HUES48 (cell line): ENCODE measurements around the gene CEP126.
A peak's percentile ranks its signal among the peaks of the same experiment; 100 is the strongest.

Experiments used
- H3K27ac ChIP-seq: one replicate; pipeline ENCODE4 v1.7.0; 2013; ENCODE audit warnings: low read depth, low read length, inconsistent platforms
- H3K27me3 ChIP-seq: 2 replicates; pipeline ENCODE4 v1.6.1; 2013; ENCODE audit warnings: mild to moderate bottlenecking, low read length; ENCODE audit not compliant: control insufficient read depth, insufficient read depth
- H3K36me3 ChIP-seq: 2 replicates; pipeline ENCODE4 v1.6.1; 2013; ENCODE audit warnings: low read length; ENCODE audit not compliant: control insufficient read depth, insufficient read depth
- H3K4me1 ChIP-seq: 2 replicates; pipeline ENCODE4 v1.6.1; 2013; ENCODE audit warnings: mild to moderate bottlenecking, low read length; ENCODE audit not compliant: control insufficient read depth, insufficient read depth
- H3K4me3 ChIP-seq: 2 replicates; pipeline ENCODE4 v1.5.1; 2013; ENCODE audit warnings: mild to moderate bottlenecking, low read depth, low read length
- H3K9ac ChIP-seq: 2 replicates; pipeline ENCODE4 v1.6.1; 2013; ENCODE audit warnings: mild to moderate bottlenecking, low read depth, low read length, moderate library complexity
- H3K9me3 ChIP-seq: 2 replicates; pipeline ENCODE4 v1.6.1; 2013; ENCODE audit warnings: low read length; ENCODE audit not compliant: control insufficient read depth, insufficient read depth

Gene CEP126

GRCh38 chr11:102010776-102011494 is 96.1 kb downstream of the CEP126 start:
- no peaks in the 10 kb centered on the region for H3K4me1 ChIP-seq
- H3K4me3 ChIP-seq, result no peak overlapping the region
- no peaks in the 10 kb centered on the region for H3K27me3 ChIP-seq
- peak overlapping the region; percentile 47 for H3K27ac ChIP-seq
- no peaks in the 10 kb centered on the region for H3K9me3 ChIP-seq
- H3K36me3 ChIP-seq, result no peaks in the 10 kb centered on the region
- H3K9ac ChIP-seq, result no peak overlapping the region

GRCh38 chr11:102012946-102013345 is 98.1 kb downstream of the CEP126 start:
- Histone ChIP-seq H3K27me3 (no peaks in the 10 kb centered on the region), H3K9ac (no peak overlapping the region), H3K4me1 (no peaks in the 10 kb centered on the region), H3K9me3 (no peaks in the 10 kb centered on the region), H3K4me3 (no peak overlapping the region), H3K36me3 (no peaks in the 10 kb centered on the region), H3K27ac (no peak overlapping the region)

DNA sequence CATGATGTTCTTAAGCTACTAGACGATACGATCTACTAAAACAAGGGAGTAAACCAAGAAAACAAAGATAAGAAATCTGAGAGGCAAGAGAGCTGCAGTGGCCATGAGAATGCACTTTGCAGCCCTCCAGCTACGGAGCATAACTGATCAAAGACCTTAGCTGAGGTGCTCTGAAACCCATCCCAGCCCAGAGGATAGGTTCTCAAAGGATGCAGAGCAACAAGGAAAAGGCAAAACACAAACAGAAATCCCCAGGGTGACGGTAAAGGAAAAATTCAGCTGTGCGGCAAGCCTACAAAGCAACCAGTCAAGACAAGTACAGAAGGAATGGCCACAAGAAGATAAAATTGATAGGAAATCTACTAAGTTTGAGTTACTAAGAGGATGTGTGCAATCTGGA is 99.9 kb downstream of the CEP126 start:
- Histone ChIP-seq H3K4me1 (no peaks in the 10 kb centered on the region), H3K4me3 (no peak overlapping the region), H3K27me3 (no peaks in the 10 kb centered on the region), H3K9me3 (no peaks in the 10 kb centered on the region), H3K36me3 (no peaks in the 10 kb centered on the region), H3K9ac (no peak overlapping the region), H3K27ac (no peak overlapping the region)

- H3K9me3 ChIP-seq, result no peaks in the 10 kb centered on the region
- H3K27ac ChIP-seq, result no peak overlapping the region
- no peak overlapping the region for H3K9ac ChIP-seq
- no peak overlapping the region for H3K4me3 ChIP-seq
- no peaks in the 10 kb centered on the region for H3K36me3 ChIP-seq
- no peaks in the 10 kb centered on the region for H3K4me1 ChIP-seq
- H3K27me3 ChIP-seq, result no peaks in the 10 kb centered on the region
Observed at GRCh38 chr11:102017026-102017425, 102.2 kb downstream of the CEP126 start.

DNA sequence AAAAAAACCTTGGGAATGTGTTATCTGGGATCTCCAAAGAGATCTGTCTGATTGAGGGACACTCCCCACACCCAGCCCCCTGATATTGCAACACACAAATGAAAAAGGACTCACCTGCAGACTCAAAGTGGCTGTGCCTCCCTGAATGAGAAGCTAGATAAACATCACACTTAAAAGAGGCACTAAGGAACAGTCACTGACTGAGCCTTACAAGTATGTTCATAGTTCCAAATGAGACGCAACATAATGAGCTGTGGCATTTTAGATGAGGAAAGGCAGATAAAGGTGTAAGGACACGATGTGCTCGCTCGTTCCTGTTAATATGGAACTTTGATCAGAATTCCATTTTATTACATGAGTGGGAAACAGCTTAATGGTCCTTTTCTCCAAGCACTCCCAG is 111.4 kb downstream of the CEP126 start:
- Histone ChIP-seq H3K9ac (no peak overlapping the region), H3K27ac (no peak overlapping the region), H3K36me3 (no peaks in the 10 kb centered on the region), H3K4me3 (no peak overlapping the region), H3K4me1 (peaks cover 3% of the 10 kb centered on the region; the same call in 1 of the 2 replicates), H3K9me3 (no peaks in the 10 kb centered on the region), H3K27me3 (no peaks in the 10 kb centered on the region)

GRCh38 chr11:102026959-102027358 is 112.1 kb downstream of the CEP126 start:
- Histone ChIP-seq H3K27ac (no peak overlapping the region), H3K9ac (no peak overlapping the region), H3K9me3 (no peaks in the 10 kb centered on the region), H3K36me3 (no peaks in the 10 kb centered on the region), H3K4me1 (peaks cover 3% of the 10 kb centered on the region; the same call in 1 of the 2 replicates), H3K27me3 (no peaks in the 10 kb centered on the region), H3K4me3 (no peak overlapping the region)

DNA sequence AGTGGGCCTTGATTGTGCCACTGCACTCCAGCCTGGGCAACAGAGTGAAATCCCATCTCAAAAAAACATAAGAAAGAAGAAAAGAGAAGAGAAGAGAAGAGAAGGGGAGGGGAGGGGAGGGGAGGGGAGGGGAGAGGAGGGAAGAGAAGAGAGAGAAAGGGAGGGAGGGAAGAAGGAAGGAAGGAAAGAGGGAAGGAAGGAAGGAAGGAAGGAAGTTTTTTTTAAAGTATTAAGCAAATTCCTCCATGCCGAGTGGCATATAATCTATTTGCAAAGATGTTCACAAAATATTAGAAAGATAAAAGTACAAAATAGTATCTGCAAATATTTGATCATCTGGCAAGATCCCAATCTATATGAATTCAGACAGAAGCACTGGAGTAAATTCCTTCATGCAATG is 121.9 kb downstream of the CEP126 start:
- Histone ChIP-seq H3K9ac (no peak overlapping the region), H3K27me3 (no peaks in the 10 kb centered on the region), H3K4me1 (no peaks in the 10 kb centered on the region), H3K27ac (no peak overlapping the region), H3K36me3 (no peaks in the 10 kb centered on the region), H3K9me3 (no peaks in the 10 kb centered on the region), H3K4me3 (no peak overlapping the region)

DNA sequence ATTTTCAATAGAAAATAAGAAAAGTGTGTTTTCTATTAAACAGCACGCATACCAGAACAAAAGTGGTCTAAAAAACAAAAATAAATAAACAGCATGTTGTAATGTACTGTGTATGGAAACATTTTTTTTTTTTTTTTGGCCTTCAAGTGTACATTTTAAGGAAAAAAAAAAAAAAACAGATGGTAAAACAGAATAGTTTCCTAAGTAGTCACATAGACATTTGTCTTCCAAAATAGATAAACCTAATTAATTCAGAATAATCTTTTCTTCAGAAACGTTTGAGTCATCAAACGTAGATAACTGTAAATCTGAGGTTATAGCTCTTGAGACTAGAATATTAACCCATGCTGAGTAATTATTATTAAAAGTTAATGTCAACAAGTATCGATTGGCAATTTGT is 132.0 kb downstream of the CEP126 start:
- Histone ChIP-seq H3K27ac (no peak overlapping the region), H3K27me3 (peaks cover 5% of the 10 kb centered on the region; the same call in 1 of the 2 replicates), H3K4me3 (peak overlapping the region; percentile 65), H3K4me1 (peaks cover 7% of the 10 kb centered on the region; the same call in 1 of the 2 replicates), H3K9me3 (no peaks in the 10 kb centered on the region), H3K36me3 (no peaks in the 10 kb centered on the region), H3K9ac (no peak overlapping the region)

DNA sequence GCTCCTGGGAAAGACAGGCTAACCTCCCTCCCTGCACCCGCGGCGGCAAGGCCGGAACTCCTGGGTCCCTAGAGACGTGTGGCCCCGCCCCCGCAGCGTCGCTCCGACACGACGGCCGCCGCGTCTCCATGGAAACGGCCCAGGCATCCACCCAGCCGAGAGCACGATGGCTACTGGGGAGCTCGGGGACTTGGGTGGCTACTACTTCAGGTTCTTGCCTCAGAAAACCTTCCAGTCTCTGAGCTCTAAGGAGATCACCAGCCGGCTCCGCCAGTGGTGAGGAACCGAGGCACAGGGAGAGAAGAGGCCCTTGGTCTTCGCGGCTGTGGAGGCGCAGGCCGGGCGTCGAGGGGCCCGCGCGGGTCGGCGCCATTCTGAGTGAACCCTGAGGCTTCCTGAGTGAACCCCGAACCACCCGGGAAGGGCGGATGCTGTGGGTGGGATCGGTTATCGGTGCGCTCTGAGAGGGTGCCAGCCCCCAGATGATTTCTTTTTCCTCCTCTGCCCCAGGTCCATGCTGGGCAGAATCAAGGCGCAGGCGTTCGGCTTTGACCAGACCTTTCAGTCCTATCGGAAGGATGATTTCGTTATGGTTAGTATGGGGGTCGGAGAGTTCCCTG is 132.6 kb downstream of the CEP126 start, which contains the start of gene CFAP300:
Gene CFAP300, plus strand, starts transcription at position 133 of the 620 bp plus-strand sequence. Its CDS starts 34 bp downstream, at position 167.
- H3K36me3 ChIP-seq, result no peaks in the 10 kb centered on the region
- H3K4me1 ChIP-seq, result peaks cover 7% of the 10 kb centered on the region; the same call in 1 of the 2 replicates
- H3K27me3 ChIP-seq, result peaks cover 5% of the 10 kb centered on the region; the same call in 1 of the 2 replicates
- H3K9ac ChIP-seq, result 0 out of 2 replicates have a peak within 1 kb of the TSS, but pooled peaks have one; percentile 8
- peak within 1 kb of the TSS; percentile 65 for H3K4me3 ChIP-seq
- no peaks in the 10 kb centered on the region for H3K9me3 ChIP-seq
- no peak within 1 kb of the TSS for H3K27ac ChIP-seq
